Keratinocyte (primary cell): ENCODE measurements around the gene TTC3.

Experiments
- EZH2 ChIP-seq: IDR thresholded peaks from one replicate; pipeline ENCODE4 v1.6.1; 2012; ENCODE audit warnings: inconsistent platforms, mild to moderate bottlenecking, low read length, moderate library complexity
- TF ChIP-seq, protein P1 (sequence below), 3 experiments: IDR thresholded peaks in 1 of 3; conservative IDR thresholded peaks in 1 of 3; optimal IDR thresholded peaks in 1 of 3; 2 replicates in 2 of 3; 3 replicates in 1 of 3; pipeline versions ENCODE3 to v1.5.1; 2011; ENCODE audit warnings: low read length in 3 of 3, mild to moderate bottlenecking in 3 of 3, moderate library complexity in 2 of 3, control low read depth in 1 of 3, inconsistent platforms in 1 of 3; ENCODE audit not compliant: insufficient read depth in 2 of 3; ENCODE audit errors: extremely low read depth in 1 of 3

DNA sequence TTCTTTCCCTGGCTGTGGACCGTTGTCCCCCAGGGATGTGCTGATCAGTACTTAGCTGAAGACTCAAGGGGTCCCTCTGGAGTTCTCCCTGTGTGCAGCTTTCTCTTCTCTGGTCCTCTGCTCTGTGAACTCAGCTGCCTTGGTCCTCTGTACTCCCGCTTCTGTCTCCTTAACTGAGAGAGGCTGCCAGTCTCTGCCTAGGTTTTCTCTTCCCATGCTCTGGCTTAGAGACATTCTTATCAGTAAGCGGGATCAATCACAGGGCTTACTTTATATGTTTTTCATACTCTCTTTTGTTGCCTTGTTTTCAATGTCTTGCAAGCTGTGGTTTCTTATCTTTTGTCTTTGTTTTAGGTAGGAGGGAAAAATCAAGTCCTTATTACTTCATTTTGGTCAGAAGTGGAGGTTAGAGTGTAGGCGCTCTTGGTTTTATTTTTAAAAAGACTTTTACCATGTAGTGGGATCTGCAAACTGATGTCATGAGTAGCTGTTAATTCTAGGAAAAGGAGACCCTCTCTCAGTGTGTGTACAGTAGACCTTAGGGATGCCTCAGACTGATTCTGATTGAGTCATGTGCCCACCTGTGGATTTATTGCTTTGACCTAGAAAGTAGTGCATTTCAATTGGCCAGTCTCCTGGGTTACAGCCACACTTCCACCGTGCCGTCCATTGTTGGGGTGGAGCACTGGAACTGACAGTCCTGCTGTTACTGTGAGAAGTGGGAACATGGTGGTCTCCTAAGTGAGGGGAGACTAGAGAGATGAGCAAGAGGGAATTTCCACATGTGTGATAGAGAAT lies 46.6 kb downstream of the TTC3 start:
- TF ChIP-seq, protein P1, sequence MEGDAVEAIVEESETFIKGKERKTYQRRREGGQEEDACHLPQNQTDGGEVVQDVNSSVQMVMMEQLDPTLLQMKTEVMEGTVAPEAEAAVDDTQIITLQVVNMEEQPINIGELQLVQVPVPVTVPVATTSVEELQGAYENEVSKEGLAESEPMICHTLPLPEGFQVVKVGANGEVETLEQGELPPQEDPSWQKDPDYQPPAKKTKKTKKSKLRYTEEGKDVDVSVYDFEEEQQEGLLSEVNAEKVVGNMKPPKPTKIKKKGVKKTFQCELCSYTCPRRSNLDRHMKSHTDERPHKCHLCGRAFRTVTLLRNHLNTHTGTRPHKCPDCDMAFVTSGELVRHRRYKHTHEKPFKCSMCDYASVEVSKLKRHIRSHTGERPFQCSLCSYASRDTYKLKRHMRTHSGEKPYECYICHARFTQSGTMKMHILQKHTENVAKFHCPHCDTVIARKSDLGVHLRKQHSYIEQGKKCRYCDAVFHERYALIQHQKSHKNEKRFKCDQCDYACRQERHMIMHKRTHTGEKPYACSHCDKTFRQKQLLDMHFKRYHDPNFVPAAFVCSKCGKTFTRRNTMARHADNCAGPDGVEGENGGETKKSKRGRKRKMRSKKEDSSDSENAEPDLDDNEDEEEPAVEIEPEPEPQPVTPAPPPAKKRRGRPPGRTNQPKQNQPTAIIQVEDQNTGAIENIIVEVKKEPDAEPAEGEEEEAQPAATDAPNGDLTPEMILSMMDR (optimal IDR thresholded peaks at IDR 0.05 in 1 of 3, IDR thresholded peaks at IDR 0.05 in 1 of 3, conservative IDR thresholded peaks at IDR 0.05 in 1 of 3; ENCODE audit: extremely low read depth in 1 of 3, insufficient read depth in 2 of 3, low read length in 3 of 3), result no peak
- TF ChIP-seq EZH2, result no peak
